ENCODE measurements around the gene SLC39A5.
A peak's percentile ranks its signal among the peaks of the same experiment; 100 is the strongest.

The SLC39A5 gene

GRCh38 chr12:56202366-56202765 is 27.5 kb upstream of the SLC39A5 start:
- H3K79me1 ChIP-seq (replicated peaks; ENCODE audit: low read length, poor library complexity, severe bottlenecking): peaks cover 4% of the 10 kb centered on the region
- no peak overlapping the region for H3K23ac ChIP-seq (ENCODE audit: low read length in 2 of 2)
- H4K91ac ChIP-seq (ENCODE audit: low read length): no peak overlapping the region
- no peak for DNase-seq
- H2BK15ac ChIP-seq (ENCODE audit: low read depth, poor library complexity, severe bottlenecking): no peak overlapping the region
- H3K4me3 ChIP-seq (ENCODE audit: insufficient read depth in 1 of 2, low read depth in 1 of 2, low read length in 2 of 2): no peak overlapping the region
- no peak overlapping the region for H2AFZ ChIP-seq (ENCODE audit: low read depth, low read length)
- H3K4me1 ChIP-seq (ENCODE audit: control insufficient read depth, insufficient read depth, low read depth, low read length): no peaks in the 10 kb centered on the region
- H2AK5ac ChIP-seq (ENCODE audit: low read length, severe bottlenecking): no peak overlapping the region
- H3K9me3 ChIP-seq (ENCODE audit: control insufficient read depth, low read length): no peaks in the 10 kb centered on the region
- H3K18ac ChIP-seq (ENCODE audit: low read depth in 1 of 2, low read length in 2 of 2): no peak overlapping the region
- H3K27me3 ChIP-seq (ENCODE audit: control insufficient read depth in 1 of 2, insufficient read depth in 1 of 2, low read length in 2 of 2): no peaks in the 10 kb centered on the region
- H4K8ac ChIP-seq (ENCODE audit: low read length): no peak overlapping the region
- WGBS: 14% methylated on average over 1 of the region's 1 CpG
- no peak overlapping the region for H3K9ac ChIP-seq (ENCODE audit: low read length)
- no peak overlapping the region for H3K14ac ChIP-seq (ENCODE audit: low read length in 2 of 2)
- no peak overlapping the region for H2BK5ac ChIP-seq (ENCODE audit: low read depth, low read length, poor library complexity, severe bottlenecking)
- peaks cover 23 to 34% of the 10 kb centered on the region in 2 experiments for H3K36me3 ChIP-seq (ENCODE audit: control insufficient read depth in 1 of 2, insufficient read depth in 2 of 2, low read depth in 1 of 2, low read length in 2 of 2)
- no peak overlapping the region for H3K4me2 ChIP-seq (ENCODE audit: low read length, poor library complexity, severe bottlenecking)
- no peak overlapping the region for H2BK12ac ChIP-seq (ENCODE audit: low read length in 2 of 2)
- no peak overlapping the region for H2BK120ac ChIP-seq (ENCODE audit: low read depth, low read length)
- no peak overlapping the region for H3K27ac ChIP-seq (ENCODE audit: low read length, poor library complexity, severe bottlenecking)
- no peak overlapping the region for H3K4ac ChIP-seq (ENCODE audit: low read depth in 1 of 2, low read length in 2 of 2)

- H2BK12ac ChIP-seq (ENCODE audit: low read length in 2 of 2): no peak overlapping the region
- peaks cover 27 to 38% of the 10 kb centered on the region in 2 experiments for H3K36me3 ChIP-seq (ENCODE audit: control insufficient read depth in 1 of 2, insufficient read depth in 2 of 2, low read depth in 1 of 2, low read length in 2 of 2)
- no peak for DNase-seq
- H3K4me1 ChIP-seq (ENCODE audit: control insufficient read depth, insufficient read depth, low read depth, low read length): no peaks in the 10 kb centered on the region
- H3K9me3 ChIP-seq (ENCODE audit: control insufficient read depth, low read length): no peaks in the 10 kb centered on the region
- H2BK120ac ChIP-seq (ENCODE audit: low read depth, low read length): no peak overlapping the region
- H2BK5ac ChIP-seq (ENCODE audit: low read depth, low read length, poor library complexity, severe bottlenecking): no peak overlapping the region
- no peak overlapping the region for H3K18ac ChIP-seq (ENCODE audit: low read depth in 1 of 2, low read length in 2 of 2)
- WGBS: no CpG with 5 or more reads among the region's 2 CpGs
- H3K23ac ChIP-seq (ENCODE audit: low read length in 2 of 2): no peak overlapping the region
- no peak overlapping the region for H3K4me2 ChIP-seq (ENCODE audit: low read length, poor library complexity, severe bottlenecking)
- H3K27ac ChIP-seq (ENCODE audit: low read length, poor library complexity, severe bottlenecking): no peak overlapping the region
- no peak overlapping the region for H3K14ac ChIP-seq (ENCODE audit: low read length in 2 of 2)
- no peak overlapping the region for H2BK15ac ChIP-seq (ENCODE audit: low read depth, poor library complexity, severe bottlenecking)
- no peak overlapping the region for H3K9ac ChIP-seq (ENCODE audit: low read length)
- H3K27me3 ChIP-seq (ENCODE audit: control insufficient read depth in 1 of 2, insufficient read depth in 1 of 2, low read length in 2 of 2): no peaks in the 10 kb centered on the region
- no peak overlapping the region for H3K4me3 ChIP-seq (ENCODE audit: insufficient read depth in 1 of 2, low read depth in 1 of 2, low read length in 2 of 2)
- no peak overlapping the region for H4K91ac ChIP-seq (ENCODE audit: low read length)
- no peak overlapping the region for H4K8ac ChIP-seq (ENCODE audit: low read length)
- H2AK5ac ChIP-seq (ENCODE audit: low read length, severe bottlenecking): no peak overlapping the region
- H2AFZ ChIP-seq (ENCODE audit: low read depth, low read length): no peak overlapping the region
- peaks cover 4% of the 10 kb centered on the region for H3K79me1 ChIP-seq (replicated peaks; ENCODE audit: low read length, poor library complexity, severe bottlenecking)
- no peak overlapping the region for H3K4ac ChIP-seq (ENCODE audit: low read depth in 1 of 2, low read length in 2 of 2)
These were observed 27.0 kb upstream of the SLC39A5 start for GRCh38 chr12:56202838-56203237.

- Histone ChIP-seq H3K4ac (ENCODE audit: low read depth in 1 of 2, low read length in 2 of 2) (no peak overlapping the region), H3K79me1 (replicated peaks; ENCODE audit: low read length, poor library complexity, severe bottlenecking) (peaks cover 4% of the 10 kb centered on the region), H2BK15ac (ENCODE audit: low read depth, poor library complexity, severe bottlenecking) (no peak overlapping the region), H3K27ac (ENCODE audit: low read length, poor library complexity, severe bottlenecking) (no peak overlapping the region), H2BK120ac (ENCODE audit: low read depth, low read length) (no peak overlapping the region), H4K91ac (ENCODE audit: low read length) (no peak overlapping the region), H4K8ac (ENCODE audit: low read length) (no peak overlapping the region), H3K18ac (ENCODE audit: low read depth in 1 of 2, low read length in 2 of 2) (no peak overlapping the region), H3K23ac (ENCODE audit: low read length in 2 of 2) (no peak overlapping the region), H3K4me1 (ENCODE audit: control insufficient read depth, insufficient read depth, low read depth, low read length) (no peaks in the 10 kb centered on the region), H2AFZ (ENCODE audit: low read depth, low read length) (no peak overlapping the region), H3K27me3 (ENCODE audit: control insufficient read depth in 1 of 2, insufficient read depth in 1 of 2, low read length in 2 of 2) (no peaks in the 10 kb centered on the region), H3K14ac (ENCODE audit: low read length in 2 of 2) (no peak overlapping the region), H2BK12ac (ENCODE audit: low read length in 2 of 2) (no peak overlapping the region), H2BK5ac (ENCODE audit: low read depth, low read length, poor library complexity, severe bottlenecking) (no peak overlapping the region), H3K9ac (ENCODE audit: low read length) (no peak overlapping the region), H3K9me3 (ENCODE audit: control insufficient read depth, low read length) (no peaks in the 10 kb centered on the region), H3K36me3 (ENCODE audit: control insufficient read depth in 1 of 2, insufficient read depth in 2 of 2, low read depth in 1 of 2, low read length in 2 of 2) (peaks cover 37 to 50% of the 10 kb centered on the region in 2 experiments), H3K4me3 (ENCODE audit: insufficient read depth in 1 of 2, low read depth in 1 of 2, low read length in 2 of 2) (no peak overlapping the region), H2AK5ac (ENCODE audit: low read length, severe bottlenecking) (no peak overlapping the region), H3K4me2 (ENCODE audit: low read length, poor library complexity, severe bottlenecking) (no peak overlapping the region)
- DNase-seq: no peak
These were observed 25.6 kb upstream of the SLC39A5 start for GRCh38 chr12:56204275-56204674.

- H2AFZ ChIP-seq (ENCODE audit: low read depth, low read length): no peak overlapping the region
- no peak for DNase-seq
- H2AK5ac ChIP-seq (ENCODE audit: low read length, severe bottlenecking): no peak overlapping the region
- peak overlapping the region; percentile 21 for H3K9ac ChIP-seq (ENCODE audit: low read length)
- no peak overlapping the region for H3K4me2 ChIP-seq (ENCODE audit: low read length, poor library complexity, severe bottlenecking)
- H3K36me3 ChIP-seq (ENCODE audit: control insufficient read depth in 1 of 2, insufficient read depth in 2 of 2, low read depth in 1 of 2, low read length in 2 of 2): peaks cover 43 to 58% of the 10 kb centered on the region in 2 experiments
- no peak overlapping the region for H4K91ac ChIP-seq (ENCODE audit: low read length)
- H2BK15ac ChIP-seq (ENCODE audit: low read depth, poor library complexity, severe bottlenecking): no peak overlapping the region
- no peak overlapping the region for H3K23ac ChIP-seq (ENCODE audit: low read length in 2 of 2)
- no peaks in the 10 kb centered on the region for H3K4me1 ChIP-seq (ENCODE audit: control insufficient read depth, insufficient read depth, low read depth, low read length)
- H3K4me3 ChIP-seq (ENCODE audit: insufficient read depth in 1 of 2, low read depth in 1 of 2, low read length in 2 of 2): no peak overlapping the region
- no peak overlapping the region for H3K14ac ChIP-seq (ENCODE audit: low read length in 2 of 2)
- peaks cover 4% of the 10 kb centered on the region for H3K79me1 ChIP-seq (replicated peaks; ENCODE audit: low read length, poor library complexity, severe bottlenecking)
- H3K9me3 ChIP-seq (ENCODE audit: control insufficient read depth, low read length): no peaks in the 10 kb centered on the region
- no peak overlapping the region for H2BK5ac ChIP-seq (ENCODE audit: low read depth, low read length, poor library complexity, severe bottlenecking)
- H4K8ac ChIP-seq (ENCODE audit: low read length): no peak overlapping the region
- no peak overlapping the region for H3K18ac ChIP-seq (ENCODE audit: low read depth in 1 of 2, low read length in 2 of 2)
- H2BK12ac ChIP-seq (ENCODE audit: low read length in 2 of 2): no peak overlapping the region
- H3K27me3 ChIP-seq (ENCODE audit: control insufficient read depth in 1 of 2, insufficient read depth in 1 of 2, low read length in 2 of 2): no peaks in the 10 kb centered on the region
- H2BK120ac ChIP-seq (ENCODE audit: low read depth, low read length): no peak overlapping the region
- H3K27ac ChIP-seq (ENCODE audit: low read length, poor library complexity, severe bottlenecking): no peak overlapping the region
- no peak overlapping the region for H3K4ac ChIP-seq (ENCODE audit: low read depth in 1 of 2, low read length in 2 of 2)
These were observed 24.4 kb upstream of the SLC39A5 start for GRCh38 chr12:56205445-56205844.

All from mesenchymal stem cell (in vitro differentiated cells and primary cell).